ENCODE data around the gene CLIC3.

DNA sequence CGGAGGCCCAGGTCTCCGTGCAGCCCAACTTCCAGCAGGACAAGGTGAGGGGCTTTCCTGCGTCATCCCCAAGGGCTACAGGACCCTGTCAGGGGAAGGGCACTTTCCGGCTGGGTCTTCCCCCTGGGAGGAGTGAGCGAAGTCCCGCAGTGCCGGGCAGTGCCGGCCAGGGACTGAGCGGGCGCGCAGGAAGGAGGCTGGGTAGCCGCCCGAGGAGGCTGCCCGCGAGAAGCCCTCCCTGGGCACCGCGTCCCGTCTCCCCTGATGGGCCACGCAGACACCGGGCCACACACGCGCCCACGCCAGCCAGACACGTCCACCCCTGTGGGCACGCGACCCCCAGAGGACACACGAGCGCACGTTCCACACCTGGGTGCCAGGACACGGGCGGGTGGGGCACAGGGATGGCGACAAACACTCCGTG lies 18.7 kb downstream of the CLIC3 start:
- TF ChIP-seq, protein P1, sequence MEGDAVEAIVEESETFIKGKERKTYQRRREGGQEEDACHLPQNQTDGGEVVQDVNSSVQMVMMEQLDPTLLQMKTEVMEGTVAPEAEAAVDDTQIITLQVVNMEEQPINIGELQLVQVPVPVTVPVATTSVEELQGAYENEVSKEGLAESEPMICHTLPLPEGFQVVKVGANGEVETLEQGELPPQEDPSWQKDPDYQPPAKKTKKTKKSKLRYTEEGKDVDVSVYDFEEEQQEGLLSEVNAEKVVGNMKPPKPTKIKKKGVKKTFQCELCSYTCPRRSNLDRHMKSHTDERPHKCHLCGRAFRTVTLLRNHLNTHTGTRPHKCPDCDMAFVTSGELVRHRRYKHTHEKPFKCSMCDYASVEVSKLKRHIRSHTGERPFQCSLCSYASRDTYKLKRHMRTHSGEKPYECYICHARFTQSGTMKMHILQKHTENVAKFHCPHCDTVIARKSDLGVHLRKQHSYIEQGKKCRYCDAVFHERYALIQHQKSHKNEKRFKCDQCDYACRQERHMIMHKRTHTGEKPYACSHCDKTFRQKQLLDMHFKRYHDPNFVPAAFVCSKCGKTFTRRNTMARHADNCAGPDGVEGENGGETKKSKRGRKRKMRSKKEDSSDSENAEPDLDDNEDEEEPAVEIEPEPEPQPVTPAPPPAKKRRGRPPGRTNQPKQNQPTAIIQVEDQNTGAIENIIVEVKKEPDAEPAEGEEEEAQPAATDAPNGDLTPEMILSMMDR (conservative IDR thresholded peaks at IDR 0.05; ENCODE audit: low read length), result no peak
- no peak for TF ChIP-seq EZH2phosphoT487 (IDR thresholded peaks at IDR 0.05; ENCODE audit: borderline replicate concordance, low read depth, low read length)
